GM13976 (cell line): Measurements from ENCODE around the gene MEF2C.
"Not testable (repeated sequence)": the region's sequence is repeated elsewhere in the genome, so short reads cannot be mapped to it uniquely, and the experiment has no call there.

Experiments
- DNase-seq: peaks from one replicate; pipeline ENCODE4 v3.0.0; 2012; ENCODE audit warnings: low spot score
- in situ Hi-C: fragments of 300-500 bp; cut with MboI; formaldehyde crosslinking; loops from one replicate; pipeline ENCODE4 v1.12.0; 2022; ENCODE audit warnings: low sequenced_read_pairs, mixed read lengths, inconsistent platforms; ENCODE audit not compliant: unreplicated experiment
- TF ChIP-seq, protein P1 (sequence below): IDR thresholded peaks from 2 replicates; pipeline ENCODE4 v1.5.1; 2012; ENCODE audit warnings: borderline replicate concordance, mild to moderate bottlenecking; ENCODE audit not compliant: insufficient read depth; ENCODE audit errors: extremely low read depth, missing control alignments, control extremely low read depth

Gene MEF2C

GRCh38 chr5:88924330-88924657, 41.3 kb upstream of the MEF2C start:
- DNase-seq: no peak
- in situ Hi-C loops: no loop called here
- TF ChIP-seq, protein P1, sequence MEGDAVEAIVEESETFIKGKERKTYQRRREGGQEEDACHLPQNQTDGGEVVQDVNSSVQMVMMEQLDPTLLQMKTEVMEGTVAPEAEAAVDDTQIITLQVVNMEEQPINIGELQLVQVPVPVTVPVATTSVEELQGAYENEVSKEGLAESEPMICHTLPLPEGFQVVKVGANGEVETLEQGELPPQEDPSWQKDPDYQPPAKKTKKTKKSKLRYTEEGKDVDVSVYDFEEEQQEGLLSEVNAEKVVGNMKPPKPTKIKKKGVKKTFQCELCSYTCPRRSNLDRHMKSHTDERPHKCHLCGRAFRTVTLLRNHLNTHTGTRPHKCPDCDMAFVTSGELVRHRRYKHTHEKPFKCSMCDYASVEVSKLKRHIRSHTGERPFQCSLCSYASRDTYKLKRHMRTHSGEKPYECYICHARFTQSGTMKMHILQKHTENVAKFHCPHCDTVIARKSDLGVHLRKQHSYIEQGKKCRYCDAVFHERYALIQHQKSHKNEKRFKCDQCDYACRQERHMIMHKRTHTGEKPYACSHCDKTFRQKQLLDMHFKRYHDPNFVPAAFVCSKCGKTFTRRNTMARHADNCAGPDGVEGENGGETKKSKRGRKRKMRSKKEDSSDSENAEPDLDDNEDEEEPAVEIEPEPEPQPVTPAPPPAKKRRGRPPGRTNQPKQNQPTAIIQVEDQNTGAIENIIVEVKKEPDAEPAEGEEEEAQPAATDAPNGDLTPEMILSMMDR: no peak

GRCh38 chr5:88923623-88924329, 40.8 kb upstream of the MEF2C start:
- no peak for DNase-seq
- in situ Hi-C loops: no loop called here
- TF ChIP-seq, protein P1: no peak

DNA sequence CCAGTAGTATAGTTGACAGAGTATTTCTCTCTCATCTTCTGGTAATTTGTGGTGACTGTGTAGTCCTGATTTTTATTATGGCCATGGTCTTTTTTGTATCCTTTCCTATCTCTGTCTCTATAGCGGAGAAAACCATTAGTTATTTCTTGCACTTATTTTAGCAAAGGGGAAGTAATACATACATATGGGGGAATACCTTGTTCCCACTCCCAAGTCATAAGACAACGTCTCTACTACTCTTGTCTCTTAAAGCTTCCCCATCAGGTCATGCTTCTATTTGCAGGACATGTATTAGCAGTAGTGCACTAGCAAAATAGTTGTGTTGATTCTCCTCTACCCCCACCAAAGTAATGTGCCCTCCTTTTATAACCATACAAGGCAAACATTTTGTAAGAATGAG, 29.8 kb upstream of the MEF2C start:
- DNase-seq, in situ Hi-C loops: not testable (repeated sequence)

DNA sequence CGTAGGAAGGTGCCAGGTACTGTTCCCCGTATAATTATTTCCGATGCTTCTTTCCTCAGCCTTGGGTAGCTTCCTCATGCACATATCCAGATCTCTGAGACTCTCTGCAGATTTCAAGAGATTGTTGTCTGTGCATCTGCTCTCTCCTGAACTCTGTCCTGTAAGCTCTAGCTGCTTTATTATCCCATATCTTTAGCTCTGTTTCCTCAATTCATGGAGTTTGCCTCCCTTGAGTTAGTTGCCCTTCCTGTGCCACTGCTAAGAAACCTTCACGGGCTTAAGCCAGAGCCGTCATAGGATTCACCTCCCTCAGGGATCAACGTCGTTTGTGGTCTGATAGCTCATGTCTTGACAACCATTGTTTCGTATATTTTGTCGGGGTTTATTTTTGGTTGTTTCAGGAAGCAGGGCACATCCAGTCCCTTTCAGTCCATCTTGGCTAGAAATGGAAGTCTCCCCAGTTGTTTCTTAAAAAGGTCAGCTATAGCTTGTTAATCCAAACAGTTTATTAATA, 28.1 kb upstream of the MEF2C start:
- in situ Hi-C loops: not testable (repeated sequence)

DNA sequence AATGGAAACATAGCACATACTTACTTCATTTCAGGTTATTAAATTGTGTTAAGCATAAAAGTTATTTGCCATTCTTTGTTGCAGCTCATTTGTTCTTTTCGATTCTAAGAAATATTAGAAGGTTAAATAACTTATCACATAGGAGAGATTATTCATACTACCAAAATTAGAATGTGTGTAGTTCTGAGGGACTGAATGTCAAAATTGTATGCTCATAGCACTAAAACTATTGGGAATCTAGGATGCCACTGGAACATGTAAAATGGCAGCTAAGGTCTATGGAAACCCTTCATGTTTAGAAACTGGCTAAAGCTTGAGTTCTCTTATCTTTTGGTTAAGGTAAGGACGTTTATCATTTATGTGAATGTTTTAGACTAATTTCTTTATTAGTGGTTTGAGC, 21.5 kb upstream of the MEF2C start:
- DNase-seq, in situ Hi-C loops: not testable (repeated sequence)

More for the DNA sequence above, 28.1 kb upstream of the MEF2C start:
- not testable (repeated sequence) for DNase-seq

- DNase-seq, in situ Hi-C loops: not testable (repeated sequence)
These were observed 21.0 kb upstream of the MEF2C start for GRCh38 chr5:88903966-88904365.

GRCh38 chr5:88901077-88901476, 18.1 kb upstream of the MEF2C start:
- DNase-seq, in situ Hi-C loops: not testable (repeated sequence)

GRCh38 chr5:88899096-88899737, 16.2 kb upstream of the MEF2C start:
- no peak for DNase-seq
- in situ Hi-C loops: loop anchor here (25.0 kb wide), 2 partner anchors 388 to 838 kb away; no protein-coding TSS in a partner anchor
- TF ChIP-seq, protein P1: no peak

DNA sequence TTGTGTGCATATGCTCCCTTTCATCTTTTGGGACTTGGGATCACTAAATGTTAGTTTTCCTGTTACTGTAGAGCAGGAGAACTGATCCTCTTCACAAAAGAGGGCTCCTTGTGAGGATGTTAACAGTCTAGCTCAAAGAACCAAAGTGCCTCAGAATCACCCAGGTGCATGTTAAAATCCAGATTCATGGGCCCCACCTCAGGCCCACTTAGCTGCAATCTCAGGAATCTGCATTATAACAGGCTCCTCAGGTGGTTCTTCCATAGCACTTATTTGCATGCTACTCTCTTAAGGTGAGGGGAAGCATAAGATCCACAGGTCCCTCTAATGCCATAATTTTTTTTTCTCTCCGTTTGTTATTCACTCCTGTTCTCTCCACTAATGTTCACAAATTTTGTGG, 14.8 kb upstream of the MEF2C start:
- TF ChIP-seq, protein P1: no peak
- no peak for DNase-seq
- in situ Hi-C loops: loop anchor here (25.0 kb wide), 2 partner anchors 390 to 840 kb away; no protein-coding TSS in a partner anchor
